K562 (cell line): ENCODE measurements around the gene COL8A2. TPM values are rescaled to one million over a fixed set of nuclear protein-coding genes. Genes with fewer than 3 reads are reported as not detected.

Experiments
- ARID3A ChIP-seq: IDR thresholded peaks from 2 replicates; pipeline ENCODE4 v1.6.1; 2012; ENCODE audit warnings: low read depth, low read length, improper control_type of control experiment, borderline replicate concordance
- CREBBP ChIP-seq: IDR thresholded peaks from one replicate; pipeline ENCODE4 v1.6.1; 2012; ENCODE audit warnings: low read depth, mild to moderate bottlenecking, control low read depth, inconsistent platforms, low read length
- FOS ChIP-seq: IDR thresholded peaks from 3 replicates; pipeline ENCODE4 v1.6.1; 2011; ENCODE audit not compliant: insufficient read length; ENCODE audit errors: extremely low read depth
- MCM5 ChIP-seq: fragments of 450-650 bp; IDR thresholded peaks from 2 replicates; pipeline ENCODE4 v1.6.1; 2016; ENCODE audit warnings: low read depth
- RNF2 ChIP-seq: sonication (generic); IDR thresholded peaks from 2 replicates; pipeline ENCODE4 v1.6.1; 2016
- TAF9B ChIP-seq: fragments of 450-650 bp; IDR thresholded peaks from 2 replicates; pipeline ENCODE4 v1.6.1; 2018; ENCODE audit warnings: mild to moderate bottlenecking; ENCODE audit not compliant: partially characterized antibody
- ZBTB40 ChIP-seq, 2 experiments: fragments of 450-650 bp in 1 of 2; sonication (generic) in 1 of 2; formaldehyde crosslinking in 1 of 2; IDR thresholded peaks; 2 replicates each; pipeline versions ENCODE4 v1.7.1 to v1.9.0; 2016 to 2022; ENCODE audit warnings: inconsistent platforms in 1 of 2, mild to moderate bottlenecking in 1 of 2, missing genetic modification reagents in 1 of 2
- ZFPM2 ChIP-seq: fragments of 250-450 bp; sonication (Bioruptor Pico); IDR thresholded peaks from 2 replicates; pipeline ENCODE4 v1.5.1; 2022; ENCODE audit warnings: mild to moderate bottlenecking
- ZNF24 ChIP-seq: fragments of 450-650 bp; IDR thresholded peaks from 2 replicates; pipeline ENCODE4 v1.6.1; 2016
- ZNF436 ChIP-seq: fragments of 250-450, 450-650 bp; sonication (Bioruptor Pico); formaldehyde crosslinking; IDR thresholded peaks from 2 replicates; pipeline ENCODE4 v1.7.0; 2020; ENCODE audit warnings: mild to moderate bottlenecking
- polyA plus RNA-seq, 8 experiments: library from polyadenylated mRNA; depleted of rRNA in 4 of 8; stranded (reverse) in 5 of 8; unstranded in 3 of 8; fragments of >200 nt; fragmentation: Nextera tagmentation in 2 of 8; fragmentation: Illumina TruSeq in 1 of 8; extraction: Ambion mirVana in 2 of 8; extraction: Trizol in 1 of 8; gene quantifications; 2 replicates each; pipeline versions ENCODE4 v1.2.1 to v1.2.3, GENCODE V29; 2011 to 2014; ENCODE audit warnings: inconsistent platforms in 1 of 8, missing spikeins in 1 of 8
- total RNA-seq, 7 experiments: library from RNA; depleted of rRNA in 6 of 7; stranded (reverse); fragments of >200 nt in 6 of 7; fragmentation: Illumina TruSeq in 2 of 7; extraction: Trizol in 2 of 7; gene quantifications; 2 replicates each; pipeline versions ENCODE4 v1.2.1 to v1.2.3, GENCODE V29; 2011 to 2021; ENCODE audit warnings: low replicate concordance in 1 of 7
- TF ChIP-seq, protein P1 (sequence below): fragments of 200-800 bp; sonication (Bioruptor generic); IDR thresholded peaks from 2 replicates; pipeline ENCODE4 v1.6.1; 2016; ENCODE audit warnings: missing genetic modification characterization, missing compliant biosample characterization

COL8A2 gene
- total and polyA plus RNA-seq, 9 of the 15 experiments (the other 6 are each of a cell fraction or from before 2014, with no cell fraction given), result 0.03 to 0.14 (median 0.04) TPM; not detected in 5

DNA sequence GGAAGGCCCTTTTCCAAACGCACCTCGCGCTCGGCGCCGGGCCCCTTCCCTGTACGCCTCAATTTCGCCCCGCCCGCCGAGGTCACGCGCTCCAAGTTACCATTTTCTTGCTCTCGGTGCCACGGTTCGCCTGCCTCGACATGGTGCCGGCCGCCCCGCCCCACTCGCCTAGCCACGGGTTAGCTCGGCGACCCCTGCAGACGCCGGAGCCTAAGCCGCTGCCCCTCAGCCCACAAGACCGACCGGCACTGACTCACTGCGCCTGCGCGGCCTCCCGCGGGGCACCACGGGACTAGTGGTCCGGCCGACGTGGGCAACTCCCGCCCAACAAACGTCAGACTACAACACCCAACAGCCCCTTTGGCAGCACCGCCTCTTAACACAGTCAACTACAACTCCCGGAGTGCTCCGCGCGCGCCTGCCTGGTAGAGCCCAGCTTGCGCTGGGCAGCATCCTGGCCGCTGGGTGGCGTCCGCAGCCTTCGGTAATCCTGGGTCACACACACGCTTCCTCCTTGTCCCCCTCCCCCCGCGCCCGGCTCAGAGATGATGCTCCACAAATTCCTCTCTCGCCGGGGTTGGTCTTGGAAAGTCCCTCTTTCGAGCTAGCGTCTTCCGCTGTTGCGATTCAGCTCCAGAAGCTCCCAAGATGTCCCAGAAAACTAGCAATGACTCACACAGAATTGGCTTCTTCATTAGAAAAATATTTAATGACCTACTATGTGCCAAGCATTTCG, 24.4 kb upstream of the COL8A2 start, which contains the start of gene TRAPPC3 (continued):
- TF ChIP-seq, protein P1, sequence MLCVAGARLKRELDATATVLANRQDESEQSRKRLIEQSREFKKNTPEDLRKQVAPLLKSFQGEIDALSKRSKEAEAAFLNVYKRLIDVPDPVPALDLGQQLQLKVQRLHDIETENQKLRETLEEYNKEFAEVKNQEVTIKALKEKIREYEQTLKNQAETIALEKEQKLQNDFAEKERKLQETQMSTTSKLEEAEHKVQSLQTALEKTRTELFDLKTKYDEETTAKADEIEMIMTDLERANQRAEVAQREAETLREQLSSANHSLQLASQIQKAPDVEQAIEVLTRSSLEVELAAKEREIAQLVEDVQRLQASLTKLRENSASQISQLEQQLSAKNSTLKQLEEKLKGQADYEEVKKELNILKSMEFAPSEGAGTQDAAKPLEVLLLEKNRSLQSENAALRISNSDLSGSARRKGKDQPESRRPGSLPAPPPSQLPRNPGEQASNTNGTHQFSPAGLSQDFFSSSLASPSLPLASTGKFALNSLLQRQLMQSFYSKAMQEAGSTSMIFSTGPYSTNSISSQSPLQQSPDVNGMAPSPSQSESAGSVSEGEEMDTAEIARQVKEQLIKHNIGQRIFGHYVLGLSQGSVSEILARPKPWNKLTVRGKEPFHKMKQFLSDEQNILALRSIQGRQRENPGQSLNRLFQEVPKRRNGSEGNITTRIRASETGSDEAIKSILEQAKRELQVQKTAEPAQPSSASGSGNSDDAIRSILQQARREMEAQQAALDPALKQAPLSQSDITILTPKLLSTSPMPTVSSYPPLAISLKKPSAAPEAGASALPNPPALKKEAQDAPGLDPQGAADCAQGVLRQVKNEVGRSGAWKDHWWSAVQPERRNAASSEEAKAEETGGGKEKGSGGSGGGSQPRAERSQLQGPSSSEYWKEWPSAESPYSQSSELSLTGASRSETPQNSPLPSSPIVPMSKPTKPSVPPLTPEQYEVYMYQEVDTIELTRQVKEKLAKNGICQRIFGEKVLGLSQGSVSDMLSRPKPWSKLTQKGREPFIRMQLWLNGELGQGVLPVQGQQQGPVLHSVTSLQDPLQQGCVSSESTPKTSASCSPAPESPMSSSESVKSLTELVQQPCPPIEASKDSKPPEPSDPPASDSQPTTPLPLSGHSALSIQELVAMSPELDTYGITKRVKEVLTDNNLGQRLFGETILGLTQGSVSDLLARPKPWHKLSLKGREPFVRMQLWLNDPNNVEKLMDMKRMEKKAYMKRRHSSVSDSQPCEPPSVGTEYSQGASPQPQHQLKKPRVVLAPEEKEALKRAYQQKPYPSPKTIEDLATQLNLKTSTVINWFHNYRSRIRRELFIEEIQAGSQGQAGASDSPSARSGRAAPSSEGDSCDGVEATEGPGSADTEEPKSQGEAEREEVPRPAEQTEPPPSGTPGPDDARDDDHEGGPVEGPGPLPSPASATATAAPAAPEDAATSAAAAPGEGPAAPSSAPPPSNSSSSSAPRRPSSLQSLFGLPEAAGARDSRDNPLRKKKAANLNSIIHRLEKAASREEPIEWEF (CRISPR knock-in tag), result no peak
- TF ChIP-seq CREBBP (no peak), ZBTB40 (IDR thresholded peaks at IDR 0.05) (0 out of 2 replicates have a peak, but pooled peaks have one; percentile 37), ZBTB40 (CRISPR knock-in tag; IDR thresholded peaks at IDR 0.05) (no peak), MCM5 (no peak), ZNF436 (CRISPR knock-in tag) (no peak), RNF2 (peak; percentile 71), ZNF24 (peak; percentile 72; the same call in 1 of the 2 replicates), TAF9B (no peak), ZFPM2 (CRISPR knock-in tag) (0 out of 2 replicates have a peak, but pooled peaks have one; percentile 28), ARID3A (no peak), FOS (no peak)
